ENCODE data around the gene SP140.
"Not testable (repeated sequence)": the region's sequence is repeated elsewhere in the genome, so short reads cannot be mapped to it uniquely, and the experiment has no call there.

Gene SP140

DNA sequence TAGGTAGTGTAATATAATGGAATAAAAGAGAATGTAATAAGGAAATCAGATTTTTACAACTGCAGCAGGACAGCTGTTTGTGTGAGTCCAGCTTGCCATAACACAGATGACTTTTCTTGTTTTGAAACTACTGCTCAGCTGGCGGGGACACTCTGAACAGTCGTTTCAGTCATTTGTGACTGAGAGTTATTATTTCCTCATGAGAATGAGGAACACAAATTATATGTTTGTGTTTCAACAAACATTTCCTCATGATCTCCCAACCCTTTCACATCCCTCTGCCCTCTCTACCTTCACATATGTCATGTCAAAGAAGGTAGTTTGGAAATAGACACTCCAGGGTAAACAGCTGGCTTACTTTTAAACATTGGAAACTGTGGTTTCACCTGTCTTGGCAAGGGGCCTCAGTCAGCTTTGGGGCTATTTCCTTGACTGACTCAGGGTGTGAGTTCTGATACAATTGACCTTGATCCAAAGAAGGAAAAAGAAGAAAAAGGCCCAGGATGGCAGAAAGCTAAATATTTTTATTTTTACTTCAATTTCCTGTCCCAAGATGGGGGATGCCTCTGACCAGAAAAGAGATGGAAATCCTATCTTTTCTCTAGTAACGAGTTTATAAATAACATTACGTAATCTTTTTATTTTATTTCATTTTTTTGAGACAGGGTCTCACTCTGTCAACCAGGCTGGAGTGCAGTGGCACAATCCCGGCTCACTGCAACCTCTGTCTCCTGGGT is 102.0 kb downstream of the SP140 start:
- DNase-seq = no peak

DNA sequence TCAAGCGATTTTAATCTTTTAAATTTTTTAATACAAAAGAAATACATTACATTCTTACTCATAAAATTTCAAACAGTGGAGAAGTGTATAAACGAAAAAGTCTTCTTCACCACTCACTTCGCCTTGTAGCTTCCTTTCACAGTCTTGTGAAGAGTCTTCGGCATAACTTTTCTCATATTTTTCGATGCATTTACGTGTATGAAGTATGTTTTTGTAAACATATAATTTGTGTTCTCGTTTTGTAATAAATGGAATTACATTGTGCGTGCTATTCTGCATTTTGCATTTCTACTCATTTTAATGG is 102.6 kb downstream of the SP140 start:
- no peak for DNase-seq

DNA sequence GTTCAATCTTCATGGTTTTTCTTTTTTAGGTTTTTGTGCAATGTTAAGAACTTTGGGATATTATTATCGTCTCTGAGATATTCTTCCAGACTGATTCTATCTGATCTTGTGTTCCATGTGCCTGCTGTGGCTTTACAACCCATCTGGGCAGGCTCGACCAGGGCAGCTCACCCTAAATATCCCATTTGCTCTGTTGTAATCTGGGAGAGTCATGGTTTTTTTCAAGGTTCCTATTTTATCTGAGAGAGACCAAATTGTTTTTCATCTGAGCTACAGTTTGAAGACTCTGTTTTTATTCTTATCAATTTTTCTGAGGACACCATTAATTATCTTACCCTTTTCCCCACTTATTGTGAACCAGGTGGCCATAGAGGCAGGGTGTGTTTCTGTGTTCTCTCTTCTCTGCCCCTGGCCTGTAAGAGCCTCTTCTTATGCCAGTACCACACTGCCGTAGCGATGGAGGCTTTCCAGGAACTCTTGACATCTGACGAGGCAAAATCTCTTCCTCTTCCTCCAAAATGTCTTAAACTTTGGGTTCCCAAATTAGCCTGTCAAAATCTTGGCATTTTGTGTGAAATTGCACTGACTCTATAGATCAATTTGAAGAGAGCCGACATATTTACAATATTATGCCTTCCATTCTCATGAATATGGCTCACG is 104.5 kb downstream of the SP140 start:
- DNase-seq = no peak

DNA sequence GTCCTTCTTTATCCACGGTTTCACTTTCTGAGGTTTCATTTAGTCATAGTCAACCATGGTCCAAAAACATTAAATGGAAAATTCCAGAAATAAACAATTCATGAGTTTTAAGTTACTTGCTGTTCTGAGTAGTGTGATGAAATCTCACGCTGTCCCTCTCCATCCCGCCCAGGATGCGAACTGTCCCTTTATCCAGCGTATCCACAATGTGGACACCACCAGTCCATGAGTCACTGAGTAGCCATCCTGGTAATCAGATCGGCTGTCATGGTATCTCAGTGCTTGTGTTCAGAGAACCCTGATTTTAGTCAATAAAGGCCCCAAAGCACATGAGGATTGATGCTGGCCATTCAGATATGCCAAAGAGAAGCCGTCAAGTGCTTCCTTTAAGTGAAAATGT is 105.2 kb downstream of the SP140 start:
- DNase-seq = no peak

DNA sequence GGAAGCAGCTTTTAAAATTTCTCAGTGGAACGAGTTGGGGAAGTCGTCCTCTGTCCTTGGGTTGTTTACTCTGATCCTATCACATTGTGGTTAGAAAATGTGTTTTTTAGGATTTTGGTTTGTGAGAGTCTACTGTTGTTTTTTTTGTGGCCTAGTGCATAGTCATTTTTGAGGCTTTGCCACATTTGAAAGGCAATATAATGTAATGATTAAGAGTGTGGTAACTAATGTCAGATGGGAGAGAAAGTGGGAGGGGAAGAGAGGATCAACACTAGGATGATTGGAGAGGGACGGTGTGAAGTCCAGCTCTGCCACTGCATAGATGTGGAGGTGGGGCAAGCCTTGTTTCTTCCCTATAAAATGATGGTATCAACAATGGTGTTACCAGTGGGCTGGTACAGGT is 109.9 kb downstream of the SP140 start:
- no peak for DNase-seq

DNA sequence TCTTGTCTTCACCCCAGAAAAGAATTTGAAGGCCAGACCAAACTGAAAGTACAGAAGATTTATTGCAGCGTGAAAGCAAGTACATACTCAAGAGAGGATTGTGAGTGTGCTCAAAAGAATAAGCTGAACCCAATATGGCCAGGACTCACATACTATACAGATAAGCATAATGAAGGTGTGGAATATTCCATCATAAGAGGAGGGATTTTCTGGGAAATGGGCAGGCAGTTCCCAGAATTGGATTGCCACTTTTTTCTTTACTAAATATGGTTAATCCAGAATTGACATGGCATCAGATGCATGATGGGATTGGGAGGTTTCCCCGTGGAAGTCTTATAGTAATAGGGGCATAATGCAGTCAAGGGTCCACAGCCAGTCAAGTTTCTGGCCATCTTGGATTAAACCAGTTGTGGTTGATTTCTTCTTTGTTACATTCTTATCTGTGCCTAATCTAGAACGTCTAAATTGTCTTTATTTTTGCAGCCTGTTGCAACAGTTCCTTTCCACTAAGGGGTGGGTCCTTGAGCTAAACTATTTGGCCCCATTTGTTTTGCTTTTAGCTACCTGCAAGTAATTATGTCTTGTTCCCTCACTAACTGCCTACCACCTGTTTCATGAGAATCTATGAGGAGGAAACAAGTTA is 110.4 kb downstream of the SP140 start:
- DNase-seq = no peak

DNA sequence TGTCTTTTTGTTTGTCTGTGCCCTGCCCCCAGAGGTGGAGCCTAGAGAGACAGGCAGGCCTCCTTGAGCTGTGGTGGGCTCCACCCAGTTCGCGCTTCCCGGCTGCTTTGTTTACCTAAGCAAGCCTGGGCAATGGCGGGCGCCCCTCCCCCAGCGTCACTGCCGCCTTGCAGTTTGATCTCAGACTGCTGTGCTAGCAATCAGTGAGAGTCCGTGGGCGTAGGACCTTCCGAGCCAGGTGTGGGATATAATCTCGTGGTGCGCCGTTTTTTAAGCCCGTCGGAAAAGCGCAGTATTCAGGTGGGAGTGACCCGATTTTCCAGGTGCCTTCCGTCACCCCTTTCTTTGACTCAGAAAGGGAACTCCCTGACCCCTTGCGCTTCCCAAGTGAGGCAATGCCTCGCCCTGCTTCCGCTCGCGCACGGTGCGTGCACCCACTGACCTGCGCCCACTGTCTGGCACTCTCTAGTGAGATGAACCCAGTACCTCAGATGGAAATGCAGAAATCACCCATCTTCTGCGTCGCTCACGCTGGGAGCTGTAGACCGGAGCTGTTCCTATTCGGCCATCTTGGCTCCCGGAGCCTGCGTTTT is 116.5 kb downstream of the SP140 start:
- DNase-seq = not testable (repeated sequence)

DNA sequence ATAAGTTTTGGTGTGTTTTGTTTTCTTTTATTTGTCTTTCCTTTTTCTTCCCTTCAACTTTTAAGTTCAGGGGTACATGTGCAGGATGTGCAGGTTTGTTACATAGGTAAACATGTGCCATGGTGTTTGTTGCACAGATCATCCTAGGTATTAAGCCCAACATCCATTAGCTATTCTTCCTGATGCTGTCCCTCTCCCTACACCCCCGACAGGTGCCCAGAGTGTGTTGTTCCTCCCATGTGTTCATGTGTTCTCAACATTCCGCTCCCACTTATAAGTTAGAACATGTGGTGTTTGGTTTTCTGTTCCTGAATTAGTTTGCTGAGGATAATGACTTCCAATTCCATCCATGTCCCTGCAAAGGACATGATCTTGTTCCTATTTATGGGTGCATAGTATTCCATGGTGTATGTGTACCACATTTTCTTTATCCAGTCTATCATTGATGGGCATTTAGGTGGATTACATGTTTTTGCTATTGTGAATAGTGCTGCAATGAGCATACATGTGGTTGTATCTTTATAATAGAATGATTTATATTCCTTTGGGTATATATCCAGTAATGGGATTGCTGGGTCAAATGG is 117.6 kb downstream of the SP140 start:
- not testable (repeated sequence) for DNase-seq

DNA sequence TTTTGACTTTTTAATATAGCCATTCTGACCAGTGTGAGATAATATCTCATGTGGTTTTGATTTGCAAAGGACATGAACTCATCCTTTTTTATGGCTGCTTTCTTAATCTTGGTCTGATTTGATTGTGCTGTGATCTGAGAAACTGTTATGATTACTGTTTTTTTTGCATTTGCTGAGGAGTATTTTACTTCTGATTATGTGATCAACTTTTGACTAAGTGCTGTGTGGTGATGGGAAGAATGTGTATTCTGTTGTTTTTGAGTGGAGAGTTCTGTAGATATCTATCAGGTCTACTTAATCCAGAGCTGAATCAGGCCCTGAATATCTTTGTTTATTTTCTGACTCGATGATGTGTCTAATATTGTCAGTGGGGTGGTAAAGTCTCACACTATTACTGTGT is 118.2 kb downstream of the SP140 start:
- no peak for DNase-seq

DNA sequence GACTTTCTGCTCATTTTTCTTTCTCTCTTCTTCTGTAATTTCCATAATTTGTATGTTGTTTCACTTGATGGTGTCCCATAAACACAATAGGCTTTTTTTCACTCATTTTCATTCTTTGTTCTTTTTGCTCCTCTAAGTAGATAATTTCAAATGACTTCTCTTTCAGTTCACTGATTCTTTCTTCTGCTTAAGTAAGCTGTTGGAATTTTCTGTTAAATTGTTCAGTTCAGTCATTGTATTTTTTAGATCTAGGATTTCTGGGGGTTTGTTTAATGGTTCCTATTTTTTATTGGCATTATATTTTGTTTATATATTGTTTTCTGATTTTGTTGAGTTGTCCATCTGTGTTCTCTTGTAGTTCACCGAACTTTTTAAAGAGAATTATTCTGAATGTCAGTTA is 120.9 kb downstream of the SP140 start:
- no peak for DNase-seq

DNA sequence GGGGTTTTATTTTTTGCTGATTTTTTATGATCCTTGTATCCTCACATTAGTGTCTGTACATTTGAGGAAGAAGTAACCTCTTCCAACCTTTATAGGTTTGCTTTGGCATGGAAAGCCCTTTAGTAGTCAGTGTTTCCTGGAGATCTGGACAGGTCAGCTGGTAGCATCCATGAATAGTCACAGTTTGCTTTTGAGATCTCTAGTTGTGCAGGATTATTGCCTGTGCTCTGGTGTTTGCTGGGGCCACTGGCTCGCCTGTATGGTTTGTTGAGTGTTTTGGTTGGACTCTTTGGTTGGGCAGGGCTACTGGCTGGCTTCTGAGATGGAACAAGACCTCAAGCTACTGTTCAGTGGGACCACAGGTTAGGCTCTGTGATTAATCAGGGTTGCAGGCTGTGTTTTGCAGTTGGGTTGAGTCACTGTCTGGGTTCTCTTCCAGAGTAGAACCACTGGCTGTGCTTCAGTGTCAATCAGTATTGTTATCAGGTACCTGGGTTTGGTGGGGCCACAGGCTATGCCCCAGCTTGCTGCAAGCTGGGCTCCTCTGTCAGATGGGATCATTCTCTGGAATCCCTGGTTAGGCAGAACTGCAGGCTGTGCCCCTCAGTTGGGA is 121.5 kb downstream of the SP140 start:
- no peak for DNase-seq

DNA sequence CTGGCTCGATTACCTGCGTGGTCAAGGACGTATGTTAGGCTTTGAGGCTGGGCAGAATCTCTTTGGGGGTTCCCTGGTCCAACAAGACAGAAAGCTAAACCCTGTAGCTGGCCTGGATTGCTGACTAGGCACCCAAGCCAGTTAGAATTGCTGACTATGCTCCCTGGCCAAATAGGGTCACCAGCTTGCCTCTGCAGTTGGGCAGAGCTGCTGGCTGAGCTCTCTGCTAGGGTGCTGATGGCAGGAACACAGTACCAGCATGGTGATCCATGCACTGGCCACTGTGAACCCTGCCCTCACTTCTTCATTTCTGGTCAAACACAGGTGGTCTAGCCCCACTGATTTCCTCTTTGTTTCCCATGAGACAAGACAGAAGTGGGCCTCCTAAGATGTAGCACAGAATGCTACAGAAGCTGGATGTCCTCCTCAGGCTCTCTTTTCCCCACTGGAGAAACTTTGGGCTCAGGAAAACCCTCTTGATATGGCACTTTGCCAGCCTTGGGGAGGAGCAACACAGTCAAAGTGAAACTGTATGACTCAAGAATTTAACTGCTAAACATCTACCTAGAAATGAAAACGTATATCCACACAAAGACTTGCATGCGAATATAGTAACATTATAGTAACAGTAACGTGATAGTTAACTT is 122.2 kb downstream of the SP140 start:
- no peak for DNase-seq

DNA sequence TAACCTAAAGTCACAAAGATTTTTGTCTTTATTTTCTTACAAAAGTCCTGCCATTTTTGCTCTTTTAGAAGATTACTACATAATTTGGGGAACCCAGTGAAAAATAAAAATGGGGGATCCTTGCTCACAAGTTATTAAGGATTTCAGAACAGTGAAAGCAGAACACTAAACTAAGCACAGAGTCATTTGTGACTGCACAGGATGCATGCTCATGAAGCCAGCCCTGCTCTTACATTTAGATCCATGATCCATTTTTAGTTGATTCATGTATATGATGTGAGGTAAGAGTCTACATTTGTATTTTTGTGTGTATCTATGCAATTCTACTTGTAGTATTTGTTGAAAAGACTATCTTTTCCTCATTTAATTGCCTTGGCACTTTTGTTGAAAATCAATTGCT is 123.3 kb downstream of the SP140 start:
- no peak for DNase-seq

DNA sequence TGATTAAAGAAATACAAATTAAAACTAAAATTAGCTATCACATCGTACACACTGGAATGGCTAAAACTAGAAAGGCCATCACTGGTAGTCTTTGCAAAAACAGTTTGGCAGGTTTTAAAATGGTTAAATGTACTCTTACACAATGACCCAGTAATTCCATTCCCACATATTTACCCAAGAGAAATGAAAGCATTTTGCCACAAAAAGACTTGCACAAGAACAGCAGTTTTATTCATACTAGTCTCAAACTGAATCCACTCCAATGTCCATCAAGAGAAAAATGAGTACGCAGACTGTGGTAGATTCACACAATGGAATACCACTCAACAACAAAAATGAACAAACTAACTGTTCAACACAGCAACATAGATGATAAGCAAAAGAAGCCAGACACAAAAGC is 130.5 kb downstream of the SP140 start:
- no peak for DNase-seq

DNA sequence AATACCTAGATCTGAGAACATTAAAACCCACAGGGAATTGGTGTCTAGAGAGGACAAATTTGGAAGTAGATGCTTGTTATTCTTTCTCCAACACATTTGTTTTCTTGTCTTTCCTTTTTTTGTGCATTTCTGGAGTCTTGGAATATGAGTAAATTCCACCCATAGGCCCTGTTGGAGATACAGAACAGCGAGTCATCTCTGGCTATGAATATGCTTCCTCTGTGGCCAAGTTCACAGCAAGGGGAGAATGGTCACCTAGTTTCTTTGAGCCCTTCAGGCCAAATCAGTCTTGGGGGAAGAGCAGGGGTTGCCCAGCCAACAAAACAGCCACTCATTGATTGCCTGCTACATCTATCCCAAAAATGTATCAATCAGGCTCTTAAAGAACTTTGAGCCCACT is 132.8 kb downstream of the SP140 start:
- DNase-seq = no peak

DNA sequence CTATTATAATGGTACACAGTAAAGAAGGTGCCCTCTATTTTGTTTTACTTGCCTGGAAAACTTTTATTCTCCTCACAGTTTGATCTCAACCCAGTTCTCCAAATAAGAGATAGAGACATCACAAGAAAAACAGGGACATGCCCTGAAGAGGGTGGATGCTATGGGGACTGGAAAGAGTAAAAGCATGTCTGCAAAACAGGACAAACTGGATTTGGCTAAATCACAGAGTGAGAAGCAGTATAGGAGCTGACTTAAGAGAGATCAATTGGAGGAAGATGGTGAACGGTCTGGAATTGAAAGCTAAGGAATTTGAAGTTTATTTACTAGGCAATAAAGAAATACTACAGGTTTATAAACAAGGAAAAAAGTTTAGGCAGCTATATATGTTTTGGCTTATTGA is 134.5 kb downstream of the SP140 start:
- no peak for DNase-seq

DNA sequence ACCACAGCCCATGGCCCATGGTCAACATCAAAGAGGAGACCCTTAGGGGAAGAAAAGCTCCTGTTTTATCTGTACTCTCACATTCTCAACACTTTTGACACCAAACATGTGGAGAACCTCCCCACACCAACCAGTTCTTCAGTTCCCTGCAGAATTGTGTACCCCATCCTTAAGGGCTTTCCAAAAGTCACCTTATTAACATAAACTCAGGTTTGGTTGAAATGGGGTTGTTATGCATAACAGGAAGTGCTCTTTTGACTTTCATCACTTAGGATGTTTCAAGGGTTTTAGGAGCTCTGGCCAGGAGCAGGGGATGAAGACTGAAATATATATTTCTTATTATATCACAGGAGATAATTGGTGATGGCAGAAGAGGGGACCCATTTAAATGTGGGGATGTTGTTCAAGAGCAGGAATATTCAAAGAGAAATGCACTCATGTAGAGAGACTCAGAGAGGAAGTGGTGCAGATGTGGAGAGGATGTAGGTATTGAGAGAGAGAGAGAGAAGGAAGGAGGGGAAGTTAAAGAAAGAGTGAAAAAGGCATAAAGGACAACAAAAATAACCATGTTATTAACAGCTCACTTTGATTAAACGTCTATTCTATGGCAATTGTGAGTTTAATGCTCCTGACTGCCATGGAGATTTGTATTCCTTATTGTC is 136.6 kb downstream of the SP140 start:
- DNase-seq = no peak
